Dermis microvascular lymphatic vessel endothelial cell (primary cell): ENCODE results near the gene MARK3. TPM values are rescaled to one million over a fixed set of nuclear protein-coding genes. Genes with fewer than 3 reads are reported as not detected.
A peak's percentile ranks its signal among the peaks of the same experiment; 100 is the strongest.
"Not testable (repeated sequence)": the region's sequence is repeated elsewhere in the genome, so short reads cannot be mapped to it uniquely, and the experiment has no call there.

ENCODE experiments used
- DNase-seq, 2 donors: peaks; one replicate each; pipeline versions ENCODE4 v3.0.0 to v3.0.0-alpha.2; 2010; ENCODE audit warnings: low read depth in 2 of 2
- total RNA-seq: library from RNA; depleted of rRNA; stranded (reverse); fragments of >200 nt; gene quantifications from 2 replicates; pipeline ENCODE4 v1.2.1, GENCODE V29; 2014

The MARK3 gene
- 40.4 and 49.2 TPM in 2 replicates for total RNA-seq

DNA sequence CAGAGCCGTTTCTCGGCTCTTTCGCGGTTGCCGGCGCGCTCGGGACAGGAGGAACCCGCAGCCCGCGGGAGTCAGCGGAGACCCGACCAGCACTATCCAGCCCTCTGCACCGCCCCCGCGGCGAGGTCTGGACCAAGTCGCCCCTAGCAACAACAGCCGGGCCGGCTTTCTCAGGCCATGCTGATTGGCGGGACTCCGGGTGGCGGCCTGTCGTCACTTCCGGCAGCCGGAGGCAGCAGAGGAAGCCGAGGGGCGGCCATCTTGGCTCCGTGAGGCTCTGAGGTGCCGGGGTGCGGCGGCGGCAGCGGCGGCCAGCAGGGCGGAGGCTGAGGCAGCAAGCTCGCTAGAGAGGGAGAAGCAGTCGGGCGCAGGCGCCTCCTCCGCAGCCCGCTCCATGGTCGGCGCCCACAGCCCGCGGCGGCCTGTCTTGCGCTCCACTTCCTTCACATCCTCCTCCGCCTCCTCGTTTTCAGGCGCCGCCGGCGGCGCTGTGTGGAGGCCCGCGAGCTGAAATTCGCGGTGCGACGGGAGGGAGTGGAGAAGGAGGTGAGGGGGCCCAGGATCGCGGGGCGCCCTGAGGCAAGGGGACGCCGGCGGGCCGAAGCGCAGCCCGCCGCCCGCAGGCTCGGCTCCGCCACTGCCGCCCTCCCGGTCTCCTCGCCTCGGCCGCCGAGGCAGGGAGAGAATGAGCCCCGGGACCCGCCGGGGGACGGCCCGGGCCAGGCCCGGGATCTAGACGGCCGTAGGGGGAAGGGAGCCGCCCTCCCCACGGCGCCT, at the start of gene MARK3:
MARK3 (plus strand) TSS at position 264 of the 777 bp plus-strand sequence. CDS start 615 bp downstream, outside the sequence.
- peak; percentile 89 to 97 for DNase-seq

DNA sequence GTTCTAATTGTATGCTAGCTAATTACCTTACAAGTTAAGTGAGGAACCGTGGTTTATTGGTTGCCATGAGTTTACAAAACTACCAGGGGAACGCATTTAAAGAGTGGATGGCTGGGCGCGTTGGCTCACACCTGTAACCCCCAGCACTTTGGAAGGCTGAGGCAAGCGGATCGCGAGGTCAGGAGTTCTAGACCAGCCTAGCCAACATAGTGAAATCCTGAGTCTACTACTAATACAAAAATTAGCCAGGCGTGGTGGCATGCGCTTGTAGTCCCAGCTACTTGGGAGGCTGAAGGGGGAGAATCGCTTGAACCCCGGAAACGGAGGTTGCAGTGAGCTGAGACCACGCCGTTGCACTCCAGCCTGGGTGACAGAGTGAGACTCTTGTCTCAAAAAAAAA, 49.0 kb upstream of the MARK3 start:
- DNase-seq: no peak

DNA sequence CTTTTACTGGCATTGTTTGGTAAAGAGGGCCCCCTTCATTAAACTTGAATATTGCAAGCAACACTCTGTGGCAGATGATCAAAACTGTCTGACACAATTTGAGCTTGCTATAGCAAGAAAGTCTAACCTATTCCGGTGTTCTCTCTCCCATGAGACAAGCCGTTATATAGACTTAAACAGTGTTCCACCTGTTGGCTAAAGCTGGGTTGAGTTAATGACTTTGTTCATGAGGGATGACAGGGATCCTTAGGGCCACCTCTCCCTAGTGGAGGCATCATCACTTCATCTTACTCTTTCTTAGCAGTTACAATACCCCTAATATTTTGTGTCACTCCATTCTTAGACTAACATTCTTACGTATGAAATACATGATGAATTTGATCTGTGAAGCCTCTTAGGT, 47.4 kb upstream of the MARK3 start:
- no peak for DNase-seq

DNA sequence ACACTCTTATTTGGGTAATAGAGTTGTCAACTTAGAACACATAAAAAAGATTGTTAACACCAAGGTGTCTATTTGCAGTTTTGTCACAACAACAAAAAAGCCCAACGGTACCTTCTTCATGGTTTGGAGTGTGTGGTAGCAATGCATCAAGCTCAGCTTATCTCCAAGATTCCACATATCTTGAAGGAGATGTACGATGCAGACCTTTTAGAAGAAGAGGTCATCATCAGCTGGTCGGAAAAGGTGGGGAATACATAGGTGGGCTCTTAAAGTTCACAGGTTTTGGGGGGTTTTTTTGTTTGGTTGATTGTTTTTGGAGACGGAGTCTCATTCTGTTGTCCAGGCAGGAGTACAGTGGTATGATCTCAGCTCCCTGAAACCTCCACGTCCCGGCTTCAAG, 45.7 kb upstream of the MARK3 start:
- no peak for DNase-seq

DNA sequence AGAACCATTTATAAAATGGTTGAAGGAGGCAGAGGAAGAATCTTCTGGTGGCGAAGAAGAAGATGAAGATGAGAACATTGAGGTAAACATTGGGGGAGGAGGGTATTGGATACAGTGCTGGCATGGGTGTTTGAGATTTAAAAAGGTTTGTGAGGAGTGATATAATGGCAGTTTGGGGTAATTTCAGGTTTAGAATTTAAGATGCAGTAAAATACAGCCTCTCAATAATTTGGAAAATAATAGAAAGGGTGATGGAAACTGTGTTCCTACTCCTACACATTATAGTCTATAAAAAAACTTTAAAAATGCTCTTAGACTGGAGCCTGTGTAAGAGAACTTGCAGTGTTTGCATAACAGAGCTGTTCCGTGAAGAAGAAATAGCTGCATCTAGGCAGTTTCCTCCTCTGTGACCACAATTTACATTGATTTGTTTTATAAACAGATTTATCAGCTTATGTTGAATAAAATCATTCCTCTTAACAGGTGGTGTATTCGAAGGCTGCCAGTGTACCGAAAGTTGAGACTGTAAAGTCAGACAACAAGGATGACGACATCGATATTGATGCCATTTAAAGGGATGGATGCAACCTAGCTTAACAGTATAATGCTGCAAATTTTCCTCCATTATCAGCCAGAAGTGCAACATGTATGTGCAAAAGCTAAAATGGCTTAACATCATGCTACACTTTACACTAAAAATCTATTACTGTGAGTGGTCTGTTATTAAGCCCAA, 44.6 kb upstream of the MARK3 start:
- no peak for DNase-seq

DNA sequence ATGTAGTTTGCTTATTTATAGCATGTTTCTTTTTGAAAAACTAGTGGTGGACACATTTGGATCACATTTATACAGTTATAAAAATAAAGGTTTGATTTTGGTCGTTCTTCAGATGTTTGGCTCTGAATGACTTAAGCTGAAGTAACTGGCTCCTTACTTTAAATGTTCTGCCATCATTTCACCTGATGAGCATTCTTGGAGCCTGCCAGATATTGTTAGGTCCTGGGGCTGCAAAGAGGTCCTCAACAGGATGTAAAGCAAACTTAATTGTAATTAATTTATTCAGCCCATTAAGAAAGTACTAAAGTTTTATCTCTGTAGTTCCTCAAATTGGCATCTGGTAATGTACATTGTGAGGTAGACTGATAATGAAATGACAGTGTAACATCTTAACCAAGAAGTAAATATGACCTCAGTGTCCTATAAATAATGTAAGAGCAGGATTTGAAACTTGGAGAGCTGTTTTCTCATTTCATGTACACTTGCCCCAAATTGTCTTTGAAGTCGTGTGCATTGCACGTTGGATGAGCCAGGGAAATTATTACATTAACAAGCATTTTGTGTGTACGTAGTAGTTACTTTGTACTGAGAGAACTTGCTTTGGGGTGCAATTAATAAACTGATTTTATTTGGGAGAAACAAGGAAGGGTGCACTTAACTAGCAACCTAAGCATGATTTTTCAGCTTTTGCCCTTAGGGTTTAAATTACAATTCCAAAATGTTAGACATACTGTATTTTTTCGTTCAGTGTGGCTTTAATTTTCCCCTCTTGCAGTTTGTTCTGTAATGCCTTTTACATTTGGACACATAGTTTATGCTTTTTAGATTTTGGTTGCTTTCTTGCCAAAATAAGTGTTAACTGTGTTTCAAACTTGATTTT, 43.7 kb upstream of the MARK3 start:
- no peak for DNase-seq

DNA sequence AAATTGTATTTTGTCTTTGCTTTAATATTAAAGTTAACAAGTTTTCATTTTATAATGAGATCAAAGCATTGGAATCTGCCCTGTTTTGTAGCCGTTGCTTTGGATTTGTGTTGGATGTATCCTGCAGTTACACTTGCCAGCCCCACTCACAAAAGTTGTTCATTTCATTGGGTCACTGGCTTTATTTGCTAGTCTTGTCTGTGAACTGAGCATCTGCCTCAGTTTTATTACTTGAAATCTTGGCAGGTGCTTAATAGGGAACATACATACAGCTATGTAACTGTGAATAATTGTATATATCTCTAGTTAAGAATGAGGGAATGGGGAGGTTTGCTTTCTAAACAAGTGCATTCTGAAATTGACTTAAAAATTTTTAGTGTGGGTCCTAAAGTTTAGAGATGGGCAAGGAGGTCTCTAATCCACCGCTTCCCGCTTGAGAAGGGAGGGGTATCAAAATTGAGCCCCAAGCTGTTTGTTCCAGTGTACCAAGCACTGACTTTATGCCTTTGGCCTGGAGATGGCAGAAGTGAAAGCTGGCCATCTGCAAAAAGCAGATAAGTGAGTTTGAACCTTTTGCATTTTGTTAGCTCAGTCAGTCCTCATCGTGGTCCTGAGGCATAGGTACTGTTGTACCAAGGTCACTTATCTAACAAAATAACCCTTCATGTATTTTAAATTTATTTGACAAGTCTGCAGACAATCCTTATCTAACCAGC, 41.9 kb upstream of the MARK3 start:
- DNase-seq: no peak

DNA sequence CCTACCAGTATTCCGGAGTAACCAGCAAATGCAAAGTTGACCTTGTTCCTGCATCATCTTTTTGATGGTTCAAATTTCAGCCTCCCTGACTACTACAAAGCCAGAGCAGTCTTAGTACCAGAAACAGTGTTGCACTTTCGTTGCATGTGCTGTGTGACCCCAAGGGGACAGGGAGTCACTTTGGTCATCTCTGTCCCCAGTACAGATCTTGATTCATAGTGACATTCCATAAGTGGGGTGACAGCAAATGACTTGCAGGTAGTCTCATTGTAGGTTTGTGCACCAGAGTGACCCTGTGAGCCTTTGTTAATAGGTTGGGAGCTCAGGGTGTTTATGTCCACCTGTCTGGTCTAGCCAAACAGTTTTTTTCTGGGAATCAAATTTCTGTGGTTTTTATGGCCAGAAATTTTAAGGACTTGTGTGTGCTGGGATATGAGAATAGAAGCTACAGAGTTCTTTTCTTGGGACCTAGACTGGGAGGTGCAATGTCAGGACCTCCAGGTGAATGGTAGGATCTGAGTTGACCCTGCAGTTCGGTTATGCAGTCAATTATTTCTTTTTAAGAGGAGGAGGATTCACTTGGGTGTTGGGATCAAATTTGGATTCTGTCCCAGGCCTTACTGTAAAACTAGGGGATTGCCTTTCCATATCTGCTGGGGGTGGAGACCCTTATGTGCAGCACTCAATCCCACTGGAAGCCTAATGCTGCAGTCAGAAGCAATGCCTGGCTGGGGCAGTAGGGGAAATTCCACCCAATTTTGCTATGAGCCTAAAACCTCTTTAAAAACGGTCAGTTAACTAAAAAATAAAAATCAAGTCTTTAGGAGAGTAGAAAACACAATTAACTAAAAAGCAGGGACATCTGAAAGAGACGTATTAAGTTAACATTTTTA, 41.1 kb upstream of the MARK3 start:
- DNase-seq: no peak

DNA sequence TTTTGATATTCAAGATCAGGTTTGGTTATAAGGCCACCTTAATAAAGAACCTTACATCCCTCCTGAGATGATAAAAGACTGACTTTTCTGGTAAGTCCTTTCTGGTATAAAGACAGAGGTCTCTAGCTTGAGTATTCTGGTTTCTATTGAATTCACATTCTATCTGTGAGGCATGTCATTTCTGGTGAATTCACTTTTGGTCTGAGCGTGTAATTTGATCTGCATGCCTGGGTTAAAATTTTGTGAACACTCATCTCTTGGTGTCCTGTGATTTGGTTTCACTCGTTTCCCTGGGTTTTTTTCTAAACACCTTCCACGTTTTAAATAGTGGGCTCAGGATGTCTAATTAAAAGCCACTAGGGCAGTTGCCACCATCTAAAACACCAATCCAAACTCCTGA, 38.9 kb upstream of the MARK3 start:
- DNase-seq: no peak

DNA sequence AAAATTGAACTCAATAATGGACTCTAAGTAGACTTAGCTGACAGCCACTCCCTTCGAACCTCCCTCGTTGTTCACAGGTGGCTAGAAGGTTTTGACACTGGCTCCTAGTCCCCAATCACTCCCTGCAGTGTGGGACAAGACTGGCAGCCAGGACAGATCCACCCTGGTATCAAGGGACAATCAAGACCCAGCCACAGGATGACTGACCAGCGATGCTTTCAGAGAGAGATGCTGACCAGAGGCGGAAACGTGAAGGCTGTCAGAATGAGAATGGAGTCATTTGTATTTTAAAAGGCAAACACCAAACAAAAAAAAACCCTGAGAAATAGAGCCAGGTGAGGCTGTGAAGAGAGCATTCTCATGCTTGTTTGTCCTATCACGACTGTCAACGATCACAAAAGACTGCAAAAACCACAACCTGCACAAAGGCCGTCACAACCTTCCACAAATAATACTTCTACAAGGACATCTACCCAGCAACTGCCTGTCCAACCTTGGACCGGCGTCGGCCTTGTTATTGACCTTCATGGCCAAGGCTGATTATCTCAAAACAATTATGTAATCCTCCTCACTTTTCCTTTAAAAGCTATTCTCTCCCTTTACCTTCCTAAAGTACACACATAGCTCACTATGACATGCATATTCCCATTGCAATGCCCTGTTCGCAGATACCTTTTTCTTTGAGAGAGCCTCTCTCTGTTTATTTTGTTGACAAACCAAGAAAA, 38.0 kb upstream of the MARK3 start:
- no peak for DNase-seq

DNA sequence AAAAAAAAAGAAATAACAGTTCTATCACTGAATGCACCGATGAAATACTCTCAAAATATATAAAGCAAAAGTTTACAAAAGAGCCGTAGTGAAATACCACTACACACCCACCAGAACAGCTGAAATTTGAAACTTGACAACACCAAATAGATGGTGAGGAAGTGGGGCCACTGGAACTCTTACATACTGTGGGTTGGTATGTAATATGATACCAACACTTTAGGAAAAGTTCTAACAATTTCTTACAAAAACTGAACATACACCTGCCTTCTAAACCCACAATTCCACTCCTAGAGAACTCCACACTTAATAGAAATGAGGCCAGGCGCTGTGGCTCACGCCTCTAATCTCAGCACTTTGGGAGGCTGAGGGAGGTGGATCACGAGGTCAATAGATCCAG, 37.1 kb upstream of the MARK3 start:
- DNase-seq: no peak

DNA sequence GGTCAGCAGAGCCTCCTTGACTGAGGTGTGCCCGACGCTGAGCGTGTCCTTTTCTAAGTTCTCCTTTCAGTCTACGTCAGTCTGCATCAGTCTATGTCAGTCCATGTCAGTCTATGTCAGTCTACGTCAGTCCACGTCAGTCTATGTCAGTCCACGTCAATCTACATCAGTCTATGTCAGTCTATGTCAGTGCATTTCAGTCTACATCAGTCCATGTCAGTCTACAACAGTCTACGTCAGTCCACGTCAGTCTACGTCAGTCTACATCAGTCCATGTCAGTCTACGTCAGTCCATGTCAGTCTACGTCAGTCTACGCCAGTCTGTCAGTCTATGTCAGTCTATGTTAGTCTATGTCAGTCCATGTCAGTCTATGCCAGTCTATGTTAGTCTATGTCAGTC, 35.2 kb upstream of the MARK3 start:
- DNase-seq: no peak

DNA sequence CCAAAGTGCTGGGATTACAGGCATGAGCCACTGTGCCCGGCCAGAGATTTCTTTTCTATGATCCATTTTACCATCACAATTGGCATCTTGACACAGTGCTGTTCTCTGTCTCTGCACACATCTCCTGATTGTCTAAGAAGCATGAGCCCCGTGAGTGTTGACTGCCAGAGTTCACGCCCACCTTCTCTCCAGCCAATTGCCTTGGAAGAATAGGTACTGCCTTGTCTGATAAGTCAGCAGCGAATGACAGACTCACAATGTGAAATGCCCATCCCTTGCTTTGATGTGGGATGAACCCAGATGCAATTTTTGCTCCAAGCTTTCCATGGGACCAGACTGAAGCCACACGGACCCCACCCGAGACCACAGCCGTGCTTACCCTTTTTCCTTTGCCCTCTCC, 31.9 kb upstream of the MARK3 start:
- DNase-seq: no peak

DNA sequence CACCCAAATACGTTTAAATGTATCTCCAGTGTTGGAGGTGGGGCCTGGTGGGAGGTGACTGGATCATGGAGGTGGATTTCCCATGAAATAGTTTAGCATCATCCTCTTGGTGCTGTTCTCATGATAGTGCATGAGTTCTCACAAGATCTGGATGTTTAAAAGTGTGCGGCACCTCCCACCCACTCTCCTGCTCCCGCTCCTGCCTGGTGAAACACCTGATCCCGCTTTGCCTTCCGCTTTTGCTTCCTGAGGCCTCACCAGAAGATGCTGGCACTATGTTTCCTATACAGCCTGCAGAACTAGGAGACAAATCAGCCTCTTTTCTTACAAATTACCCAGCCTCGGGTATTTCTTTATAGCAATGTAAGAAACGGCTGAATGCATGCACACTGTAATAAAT, 31.1 kb upstream of the MARK3 start:
- DNase-seq: no peak

DNA sequence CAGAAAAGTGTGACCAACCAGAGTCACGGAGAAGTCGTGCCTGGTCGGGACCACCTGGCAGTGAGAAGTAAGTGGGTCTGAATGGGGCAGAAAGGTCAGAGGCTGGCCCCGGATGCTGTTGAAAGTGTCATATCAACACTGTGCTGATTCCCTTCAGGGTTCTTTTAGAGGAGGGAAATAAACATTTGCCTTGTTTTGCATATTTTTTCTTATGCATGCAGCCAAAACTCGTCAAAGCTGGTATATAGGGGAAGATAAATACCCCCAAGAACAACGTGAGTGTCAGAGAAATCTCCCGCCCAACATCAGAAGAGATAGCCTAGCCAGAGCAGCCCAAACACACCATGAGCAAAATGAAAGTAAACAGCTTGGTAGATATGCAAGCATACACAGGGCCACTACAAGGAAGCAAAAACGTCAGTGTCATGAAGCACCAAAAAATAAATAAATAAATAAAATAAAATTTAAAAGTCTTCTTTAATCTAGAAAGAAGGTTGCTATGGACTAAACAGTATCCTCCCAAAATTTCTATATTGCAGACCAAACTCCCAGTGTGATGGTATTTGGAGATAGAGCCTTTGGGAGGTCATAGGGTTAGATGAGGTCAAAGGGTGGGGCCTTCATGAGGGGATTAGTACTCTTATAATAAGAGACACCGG, 29.1 kb upstream of the MARK3 start:
- no peak for DNase-seq

DNA sequence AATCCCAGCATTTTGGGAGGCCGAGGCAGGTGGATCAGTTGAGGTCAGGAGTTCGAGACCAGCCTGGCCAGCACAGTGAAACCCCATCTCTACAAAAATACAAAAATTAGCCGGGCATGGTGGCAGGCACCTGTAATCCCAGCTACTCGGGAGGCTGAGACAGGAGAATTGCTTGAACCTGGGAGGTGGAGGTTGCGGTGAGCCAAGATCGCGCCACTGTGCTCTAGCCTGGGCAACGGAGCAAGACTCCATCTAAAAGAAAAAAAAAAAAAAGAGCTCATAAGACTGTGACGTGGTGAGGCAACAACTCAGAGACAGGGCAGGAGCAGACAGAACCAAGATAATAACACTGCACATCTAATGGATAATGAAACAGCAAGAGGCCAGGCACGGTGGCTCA, 27.7 kb upstream of the MARK3 start:
- not testable (repeated sequence) for DNase-seq

DNA sequence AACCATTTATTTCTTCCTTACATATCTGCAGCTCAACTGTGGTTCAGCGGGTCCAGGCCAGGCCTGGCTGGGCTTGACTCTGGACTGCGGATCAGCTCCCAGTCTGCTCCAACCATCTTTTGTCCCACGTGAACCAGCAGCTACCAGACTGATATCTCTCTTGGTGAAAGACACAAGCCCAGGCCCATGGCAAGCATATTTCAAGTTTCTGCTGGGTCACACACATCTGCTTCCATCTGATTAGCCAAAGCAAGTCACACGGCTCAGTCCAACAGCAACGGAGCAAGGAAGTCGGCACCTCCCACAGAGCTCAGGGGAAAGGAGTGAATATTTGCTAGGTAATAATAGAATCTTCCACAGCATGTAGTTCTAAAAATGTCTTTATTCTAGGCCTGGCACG, 24.7 kb upstream of the MARK3 start:
- DNase-seq: no peak

DNA sequence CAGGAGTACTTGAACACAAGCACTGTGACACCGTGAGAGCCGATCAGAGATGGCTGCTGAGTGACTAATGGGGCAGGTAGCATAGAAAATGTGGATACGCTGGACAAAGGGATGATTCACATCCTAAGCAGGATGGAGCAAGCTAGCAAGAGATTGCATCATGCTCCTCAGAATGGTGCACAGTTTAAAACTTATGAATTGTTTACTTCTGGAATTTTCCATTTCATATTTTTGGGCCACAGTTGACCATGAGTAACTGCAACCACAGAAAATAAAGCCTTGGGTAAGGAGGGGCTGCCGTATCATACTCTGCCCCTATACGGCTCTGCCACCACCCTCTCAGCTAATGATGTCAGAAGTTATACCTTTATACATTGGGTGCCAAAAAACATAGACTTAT, 23.3 kb upstream of the MARK3 start:
- DNase-seq: peak; percentile 93 to 98

DNA sequence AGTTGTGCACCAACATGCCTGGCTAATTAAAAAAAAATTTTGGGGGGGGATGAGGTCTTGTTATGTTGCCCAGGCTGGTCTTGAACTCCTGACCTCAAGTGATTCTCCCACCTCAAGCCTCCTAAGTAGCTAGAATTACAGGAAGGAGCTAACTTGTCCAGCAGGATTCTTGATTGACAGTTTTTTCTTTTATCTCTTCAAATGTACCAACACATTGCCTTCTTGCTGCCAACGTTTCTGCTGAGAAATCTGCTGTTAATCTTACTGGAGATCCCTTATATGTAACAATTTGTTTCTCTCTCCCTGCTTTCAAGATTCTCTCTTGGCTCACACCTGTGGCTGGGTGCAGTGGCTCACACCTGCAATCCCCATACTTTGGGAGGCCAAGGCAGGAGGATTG, 22.4 kb upstream of the MARK3 start:
- peak in 1 of 2 donors; percentile 26 for DNase-seq
